SK-N-SH treated with all-trans-retinoic acid at 6 μM for 48 hours (cell line): Measurements from ENCODE around the gene DNAH1.

Experiments used
- ARNTL ChIP-seq: fragments of 450-650 bp; formaldehyde crosslinking; IDR thresholded peaks from 2 replicates; pipeline ENCODE4 v1.5.0; 2020; ENCODE audit warnings: low read depth, mild to moderate bottlenecking, moderate library complexity, borderline replicate concordance
- CSDC2 ChIP-seq: fragments of 250-450 bp; sonication (Bioruptor Pico); IDR thresholded peaks from 2 replicates; pipeline ENCODE4 v1.5.0; 2020; ENCODE audit warnings: mild to moderate bottlenecking, moderate library complexity
- ESRRG ChIP-seq: fragments of 250-450 bp; sonication (Bioruptor Pico); IDR thresholded peaks from 2 replicates; pipeline ENCODE4 v1.6.1; 2021; ENCODE audit warnings: mild to moderate bottlenecking
- OSR1 ChIP-seq: fragments of 250-450 bp; sonication (Bioruptor Pico); IDR thresholded peaks from 2 replicates; pipeline ENCODE4 v1.8.0; 2022; ENCODE audit warnings: moderate library complexity, mild to moderate bottlenecking, inconsistent platforms
- PPARA ChIP-seq: fragments of 250-450 bp; sonication (Bioruptor Pico); IDR thresholded peaks from 2 replicates; pipeline ENCODE4 v1.5.0; 2020; ENCODE audit warnings: mild to moderate bottlenecking, borderline replicate concordance
- RARB ChIP-seq: fragments of 250-450 bp; sonication (Bioruptor Pico); IDR thresholded peaks from 2 replicates; pipeline ENCODE4 v1.8.0; 2021; ENCODE audit warnings: mild to moderate bottlenecking, moderate library complexity
- ZC3H10 ChIP-seq: fragments of 250-450 bp; sonication (Bioruptor Pico); IDR thresholded peaks from 2 replicates; pipeline ENCODE4 v1.5.1; 2021; ENCODE audit warnings: mild to moderate bottlenecking, moderate library complexity
- ZFP3 ChIP-seq: fragments of 250-450 bp; sonication (Bioruptor Pico); IDR thresholded peaks from 2 replicates; pipeline ENCODE4 v1.5.0; 2020; ENCODE audit warnings: mild to moderate bottlenecking, moderate library complexity
- ZNF70 ChIP-seq: fragments of 450-650 bp; formaldehyde crosslinking; IDR thresholded peaks from 2 replicates; pipeline ENCODE4 v1.5.0; 2020; ENCODE audit warnings: mild to moderate bottlenecking, moderate library complexity
- ZNF8 ChIP-seq: fragments of 450-650 bp; formaldehyde crosslinking; IDR thresholded peaks from 2 replicates; pipeline ENCODE4 v1.5.0; 2020; ENCODE audit warnings: mild to moderate bottlenecking, moderate library complexity
- TF ChIP-seq, protein P1 (sequence below): fragments of 250-450 bp; sonication (Bioruptor Pico); IDR thresholded peaks from 2 replicates; pipeline ENCODE4 v1.5.0; 2020; ENCODE audit warnings: mild to moderate bottlenecking, moderate library complexity
- TF ChIP-seq, protein P2 (sequence below): fragments of 250-450 bp; sonication (Bioruptor Pico); IDR thresholded peaks from 2 replicates; pipeline ENCODE4 v1.8.0; 2020; ENCODE audit warnings: mild to moderate bottlenecking, moderate library complexity, borderline replicate concordance
- TF ChIP-seq, protein P3 (sequence below): fragments of 250-450 bp; sonication (Bioruptor Pico); IDR thresholded peaks from 2 replicates; pipeline ENCODE4 v1.5.1; 2021; ENCODE audit warnings: mild to moderate bottlenecking, moderate library complexity

DNA sequence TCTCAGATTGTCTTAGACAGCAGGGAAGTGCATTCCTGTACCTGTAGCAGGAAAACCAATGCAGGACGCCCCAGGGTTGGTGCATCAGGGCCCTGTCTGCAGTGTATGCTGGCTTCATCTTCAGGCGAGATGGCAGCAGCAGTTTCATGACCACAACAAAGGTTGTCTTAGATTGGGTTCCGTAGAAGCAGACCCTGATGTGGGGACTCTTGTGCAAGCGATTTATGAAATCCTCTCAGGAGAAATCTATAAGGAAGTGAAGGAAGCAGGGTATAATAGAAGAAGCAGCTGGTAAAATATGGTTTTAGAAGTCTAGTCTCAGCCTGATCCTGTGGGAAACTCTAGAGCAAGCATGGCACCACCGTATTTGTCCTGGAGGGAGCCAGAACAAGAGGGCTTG, 25.0 kb downstream of the DNAH1 start:
- TF ChIP-seq PPARA (CRISPR knock-in tag) (no peak), RARB (CRISPR knock-in tag) (no peak), OSR1 (CRISPR knock-in tag) (no peak), ZFP3 (CRISPR knock-in tag) (no peak), ZNF70 (CRISPR knock-in tag) (no peak), ESRRG (CRISPR knock-in tag) (no peak), ARNTL (CRISPR knock-in tag) (no peak), CSDC2 (CRISPR knock-in tag) (no peak), ZC3H10 (CRISPR knock-in tag) (no peak), ZNF8 (CRISPR knock-in tag) (no peak)
- TF ChIP-seq, protein P1, sequence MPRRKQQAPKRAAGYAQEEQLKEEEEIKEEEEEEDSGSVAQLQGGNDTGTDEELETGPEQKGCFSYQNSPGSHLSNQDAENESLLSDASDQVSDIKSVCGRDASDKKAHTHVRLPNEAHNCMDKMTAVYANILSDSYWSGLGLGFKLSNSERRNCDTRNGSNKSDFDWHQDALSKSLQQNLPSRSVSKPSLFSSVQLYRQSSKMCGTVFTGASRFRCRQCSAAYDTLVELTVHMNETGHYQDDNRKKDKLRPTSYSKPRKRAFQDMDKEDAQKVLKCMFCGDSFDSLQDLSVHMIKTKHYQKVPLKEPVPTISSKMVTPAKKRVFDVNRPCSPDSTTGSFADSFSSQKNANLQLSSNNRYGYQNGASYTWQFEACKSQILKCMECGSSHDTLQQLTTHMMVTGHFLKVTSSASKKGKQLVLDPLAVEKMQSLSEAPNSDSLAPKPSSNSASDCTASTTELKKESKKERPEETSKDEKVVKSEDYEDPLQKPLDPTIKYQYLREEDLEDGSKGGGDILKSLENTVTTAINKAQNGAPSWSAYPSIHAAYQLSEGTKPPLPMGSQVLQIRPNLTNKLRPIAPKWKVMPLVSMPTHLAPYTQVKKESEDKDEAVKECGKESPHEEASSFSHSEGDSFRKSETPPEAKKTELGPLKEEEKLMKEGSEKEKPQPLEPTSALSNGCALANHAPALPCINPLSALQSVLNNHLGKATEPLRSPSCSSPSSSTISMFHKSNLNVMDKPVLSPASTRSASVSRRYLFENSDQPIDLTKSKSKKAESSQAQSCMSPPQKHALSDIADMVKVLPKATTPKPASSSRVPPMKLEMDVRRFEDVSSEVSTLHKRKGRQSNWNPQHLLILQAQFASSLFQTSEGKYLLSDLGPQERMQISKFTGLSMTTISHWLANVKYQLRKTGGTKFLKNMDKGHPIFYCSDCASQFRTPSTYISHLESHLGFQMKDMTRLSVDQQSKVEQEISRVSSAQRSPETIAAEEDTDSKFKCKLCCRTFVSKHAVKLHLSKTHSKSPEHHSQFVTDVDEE (CRISPR knock-in tag) = no peak
- TF ChIP-seq, protein P2, sequence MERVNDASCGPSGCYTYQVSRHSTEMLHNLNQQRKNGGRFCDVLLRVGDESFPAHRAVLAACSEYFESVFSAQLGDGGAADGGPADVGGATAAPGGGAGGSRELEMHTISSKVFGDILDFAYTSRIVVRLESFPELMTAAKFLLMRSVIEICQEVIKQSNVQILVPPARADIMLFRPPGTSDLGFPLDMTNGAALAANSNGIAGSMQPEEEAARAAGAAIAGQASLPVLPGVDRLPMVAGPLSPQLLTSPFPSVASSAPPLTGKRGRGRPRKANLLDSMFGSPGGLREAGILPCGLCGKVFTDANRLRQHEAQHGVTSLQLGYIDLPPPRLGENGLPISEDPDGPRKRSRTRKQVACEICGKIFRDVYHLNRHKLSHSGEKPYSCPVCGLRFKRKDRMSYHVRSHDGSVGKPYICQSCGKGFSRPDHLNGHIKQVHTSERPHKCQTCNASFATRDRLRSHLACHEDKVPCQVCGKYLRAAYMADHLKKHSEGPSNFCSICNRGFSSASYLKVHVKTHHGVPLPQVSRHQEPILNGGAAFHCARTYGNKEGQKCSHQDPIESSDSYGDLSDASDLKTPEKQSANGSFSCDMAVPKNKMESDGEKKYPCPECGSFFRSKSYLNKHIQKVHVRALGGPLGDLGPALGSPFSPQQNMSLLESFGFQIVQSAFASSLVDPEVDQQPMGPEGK (CRISPR knock-in tag) = no peak
- TF ChIP-seq, protein P3, sequence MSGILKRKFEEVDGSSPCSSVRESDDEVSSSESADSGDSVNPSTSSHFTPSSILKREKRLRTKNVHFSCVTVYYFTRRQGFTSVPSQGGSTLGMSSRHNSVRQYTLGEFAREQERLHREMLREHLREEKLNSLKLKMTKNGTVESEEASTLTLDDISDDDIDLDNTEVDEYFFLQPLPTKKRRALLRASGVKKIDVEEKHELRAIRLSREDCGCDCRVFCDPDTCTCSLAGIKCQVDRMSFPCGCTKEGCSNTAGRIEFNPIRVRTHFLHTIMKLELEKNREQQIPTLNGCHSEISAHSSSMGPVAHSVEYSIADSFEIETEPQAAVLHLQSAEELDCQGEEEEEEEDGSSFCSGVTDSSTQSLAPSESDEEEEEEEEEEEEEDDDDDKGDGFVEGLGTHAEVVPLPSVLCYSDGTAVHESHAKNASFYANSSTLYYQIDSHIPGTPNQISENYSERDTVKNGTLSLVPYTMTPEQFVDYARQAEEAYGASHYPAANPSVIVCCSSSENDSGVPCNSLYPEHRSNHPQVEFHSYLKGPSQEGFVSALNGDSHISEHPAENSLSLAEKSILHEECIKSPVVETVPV = no peak
